ENCODE measurements around the gene ADAMTS14.

Gene ADAMTS14

DNA sequence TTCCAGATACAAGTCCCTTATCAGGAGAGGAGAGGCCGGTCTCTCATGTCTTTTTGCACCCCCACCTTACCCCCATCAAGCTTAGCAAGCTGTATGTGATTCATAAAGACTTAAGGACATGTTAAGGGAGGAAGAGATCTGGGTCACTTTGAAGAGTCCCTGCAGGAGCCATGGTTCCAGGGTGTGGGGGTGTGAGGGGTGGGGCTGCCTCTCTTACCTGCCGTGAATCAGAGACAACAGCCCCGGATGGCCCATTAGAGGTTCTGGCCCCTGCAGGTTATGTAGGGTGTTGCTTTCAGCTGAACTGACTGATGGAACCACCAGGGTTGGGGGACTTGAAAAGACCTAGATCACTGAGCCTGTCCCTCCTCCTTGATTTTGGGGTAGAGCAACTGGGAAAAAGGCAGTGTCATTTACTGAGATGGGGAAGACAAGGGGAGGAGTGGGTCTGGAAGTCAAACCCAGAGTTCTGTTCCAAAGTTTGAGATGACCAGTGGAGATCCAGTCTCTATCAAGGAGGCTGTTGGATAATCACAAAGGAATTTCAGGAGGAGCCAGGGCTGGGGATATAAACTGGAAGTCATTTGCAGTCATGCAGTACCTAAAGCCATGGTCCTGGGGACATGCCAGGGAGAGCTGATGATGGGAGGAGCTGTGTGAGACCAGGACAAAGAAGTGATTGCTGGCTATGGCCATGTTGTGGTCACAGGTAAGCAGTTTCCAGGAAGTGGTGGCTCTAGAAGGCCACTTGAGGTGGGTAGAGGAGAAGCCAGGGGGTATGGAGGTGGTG is 23.1 kb downstream of the ADAMTS14 start:
- no peak for DNase-seq

DNA sequence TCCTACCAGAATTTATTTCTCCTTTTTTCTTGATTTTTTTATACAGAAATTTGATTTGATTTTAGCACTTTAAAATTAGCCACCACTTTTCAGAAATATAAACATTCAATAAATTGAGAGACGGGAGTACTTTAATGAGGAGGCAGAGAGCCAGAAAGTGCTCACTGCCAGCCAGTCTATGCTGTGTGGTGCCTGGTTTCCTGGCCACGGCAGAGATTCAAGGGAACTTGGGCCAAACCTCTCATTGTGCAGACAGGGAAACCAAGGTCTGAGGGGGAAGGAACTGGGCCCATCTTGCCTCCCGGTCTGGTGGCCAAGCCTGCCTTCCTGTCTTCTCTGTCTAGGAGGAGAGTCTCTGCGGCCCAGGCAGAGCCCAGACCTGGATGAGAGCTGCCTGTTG is 25.9 kb downstream of the ADAMTS14 start:
- no peak for DNase-seq

GRCh38 chr10:70699063-70699658 is 26.9 kb downstream of the ADAMTS14 start:
- DNase-seq = no peak

DNA sequence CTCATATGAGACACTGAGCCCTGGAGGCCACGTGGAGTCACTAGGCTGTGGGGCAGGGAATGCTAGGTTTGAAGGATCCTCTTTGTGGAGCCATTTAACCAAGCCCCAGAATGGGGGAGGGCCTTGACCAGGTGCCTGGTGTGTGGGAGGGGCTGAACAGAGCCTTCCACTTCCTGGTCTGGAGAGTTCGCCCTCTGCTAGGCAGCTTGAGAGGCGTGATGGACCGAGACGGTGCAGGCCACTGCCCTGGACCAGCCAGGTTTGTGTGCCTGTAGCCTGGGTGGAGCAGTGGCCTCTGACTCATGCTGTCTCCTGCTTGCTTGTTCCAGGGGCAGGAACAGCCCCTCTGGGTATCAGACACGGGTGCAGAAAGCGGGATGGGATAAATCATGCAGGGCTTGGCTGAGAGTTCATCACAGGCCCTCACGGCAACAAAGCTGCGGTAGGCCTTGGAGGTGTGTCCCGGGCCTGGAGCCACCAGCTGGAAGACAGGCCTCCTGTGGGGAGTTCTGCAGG is 27.4 kb downstream of the ADAMTS14 start:
- no peak for DNase-seq

DNA sequence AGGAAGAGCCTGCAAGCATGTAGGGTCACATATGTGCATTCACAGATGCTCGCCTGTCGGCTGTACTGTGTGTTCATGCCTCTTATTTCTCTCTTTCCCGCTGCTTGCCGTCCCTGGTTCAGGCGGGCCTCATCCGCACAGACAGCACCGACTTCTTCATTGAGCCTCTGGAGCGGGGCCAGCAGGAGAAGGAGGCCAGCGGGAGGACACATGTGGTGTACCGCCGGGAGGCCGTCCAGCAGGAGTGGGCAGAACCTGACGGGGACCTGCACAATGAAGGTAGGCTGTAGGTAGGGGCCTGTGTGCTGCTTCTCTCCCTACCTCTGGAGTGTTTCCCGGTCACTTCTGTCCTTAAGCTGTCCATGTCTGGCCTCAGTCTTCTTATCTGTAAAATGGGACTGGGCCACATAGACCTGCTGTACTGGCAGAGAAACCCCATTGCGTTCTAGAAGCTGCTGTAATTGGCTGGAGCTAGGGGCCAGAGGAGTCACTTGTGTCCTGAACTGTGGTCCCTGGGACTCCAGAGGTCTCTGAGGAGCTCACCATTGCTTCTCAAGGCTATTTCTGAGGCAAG is 30.0 kb downstream of the ADAMTS14 start:
- DNase-seq = no peak

- no peak for DNase-seq
Observed at GRCh38 chr10:70704211-70704610, 31.9 kb downstream of the ADAMTS14 start.

GRCh38 chr10:70705121-70705861 is 33.0 kb downstream of the ADAMTS14 start:
- DNase-seq = no peak

GRCh38 chr10:70711177-70711576 is 38.9 kb downstream of the ADAMTS14 start:
- no peak for DNase-seq

DNA sequence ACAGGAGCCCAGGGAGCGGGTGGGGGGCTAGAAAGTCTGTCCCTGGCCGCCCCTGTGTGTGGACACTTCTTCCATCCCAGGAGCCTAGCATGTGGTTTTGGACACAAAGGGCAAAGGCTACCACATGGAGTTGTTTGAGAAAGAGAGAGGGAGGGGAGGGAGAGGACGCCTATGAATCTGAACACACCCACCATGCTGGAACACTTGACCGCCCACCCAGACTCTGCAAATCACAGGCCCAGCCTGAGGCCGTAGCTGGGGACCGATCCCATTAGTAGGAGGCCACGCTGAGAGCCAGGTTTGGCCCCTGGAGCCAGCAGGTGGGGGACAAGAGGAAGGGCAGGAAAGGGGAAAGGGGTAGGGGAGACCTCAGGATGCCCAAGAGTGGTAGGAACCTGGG is 39.6 kb downstream of the ADAMTS14 start:
- DNase-seq = no peak

DNA sequence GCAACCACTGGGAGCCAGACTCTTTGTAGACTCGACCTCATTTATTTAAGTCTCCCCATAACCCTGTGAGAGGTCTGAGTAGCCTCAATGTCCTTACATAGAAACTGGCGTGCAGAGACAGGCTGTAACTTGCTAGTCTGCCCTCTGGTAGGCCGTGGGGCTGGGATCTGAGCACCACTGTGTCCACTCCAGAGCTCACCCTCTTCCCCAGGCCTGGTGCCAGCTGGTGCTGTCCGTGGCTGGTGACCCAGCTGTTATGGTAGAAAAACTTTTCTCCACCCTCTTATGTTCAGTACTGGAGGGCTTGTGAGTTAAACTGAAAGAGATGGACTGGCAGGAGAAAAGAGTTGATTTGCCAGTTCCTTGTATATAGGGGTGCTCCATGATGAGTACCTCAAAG is 41.9 kb downstream of the ADAMTS14 start:
- no peak for DNase-seq

DNA sequence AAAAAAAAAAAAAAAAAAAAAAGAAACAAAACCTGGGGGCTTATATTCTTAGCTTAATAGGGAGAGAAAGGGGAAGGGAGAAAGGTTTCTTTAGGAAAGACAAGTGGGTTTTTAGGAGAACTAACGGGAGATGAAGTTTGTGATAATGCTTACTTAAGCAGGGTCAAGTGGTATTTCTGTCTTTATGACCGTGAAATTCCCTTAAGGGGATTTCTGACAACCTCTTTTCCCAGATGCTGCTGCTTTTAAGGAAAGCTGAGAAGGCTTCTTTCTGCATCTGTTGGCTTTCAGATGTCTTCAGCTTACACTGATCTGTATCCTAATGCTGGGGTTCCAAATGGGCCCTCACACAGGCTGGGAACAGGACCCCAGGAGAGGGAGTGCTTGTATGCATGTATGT is 42.6 kb downstream of the ADAMTS14 start:
- no peak for DNase-seq

GRCh38 chr10:70715853-70716795 is 43.8 kb downstream of the ADAMTS14 start:
- no peak for DNase-seq

GRCh38 chr10:70722820-70723424 is 50.6 kb downstream of the ADAMTS14 start:
- DNase-seq = no peak

- DNase-seq = no peak
Observed at GRCh38 chr10:70723771-70724170, 51.5 kb downstream of the ADAMTS14 start.

- no peak for DNase-seq
Observed at GRCh38 chr10:70726909-70727495, 54.7 kb downstream of the ADAMTS14 start.

- no peak for DNase-seq
Observed at GRCh38 chr10:70728328-70728727, 56.0 kb downstream of the ADAMTS14 start.

DNA sequence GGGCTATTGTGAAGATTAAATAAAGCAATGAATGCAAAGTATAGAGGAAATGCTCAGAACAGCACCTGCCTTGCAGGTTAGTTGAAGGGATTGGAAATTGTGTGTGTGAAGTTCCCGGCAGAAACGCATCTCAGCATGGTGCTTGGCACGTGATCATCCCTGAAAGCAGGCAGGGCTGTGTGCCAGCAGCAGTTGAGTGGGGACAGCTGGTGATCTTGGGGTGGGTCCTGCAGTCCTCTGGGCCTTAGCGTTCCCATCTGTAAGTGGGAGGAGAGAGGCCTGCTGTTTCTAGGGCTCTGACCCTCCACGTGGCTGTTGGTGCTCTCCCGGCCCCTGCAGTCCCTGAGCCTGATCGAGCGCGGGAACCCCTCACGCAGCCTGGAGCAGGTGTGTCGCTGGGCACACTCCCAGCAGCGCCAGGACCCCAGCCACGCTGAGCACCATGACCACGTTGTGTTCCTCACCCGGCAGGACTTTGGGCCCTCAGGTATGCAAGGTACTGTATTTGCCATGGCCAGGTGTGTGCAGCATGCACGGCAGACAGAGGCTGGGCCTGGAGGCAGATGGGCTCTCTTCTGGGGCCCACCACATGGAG is 57.6 kb downstream of the ADAMTS14 start:
- no peak for DNase-seq

GRCh38 chr10:70730955-70731354 is 58.6 kb downstream of the ADAMTS14 start:
- DNase-seq = no peak

GRCh38 chr10:70732569-70732968 is 60.3 kb downstream of the ADAMTS14 start:
- no peak for DNase-seq

DNA sequence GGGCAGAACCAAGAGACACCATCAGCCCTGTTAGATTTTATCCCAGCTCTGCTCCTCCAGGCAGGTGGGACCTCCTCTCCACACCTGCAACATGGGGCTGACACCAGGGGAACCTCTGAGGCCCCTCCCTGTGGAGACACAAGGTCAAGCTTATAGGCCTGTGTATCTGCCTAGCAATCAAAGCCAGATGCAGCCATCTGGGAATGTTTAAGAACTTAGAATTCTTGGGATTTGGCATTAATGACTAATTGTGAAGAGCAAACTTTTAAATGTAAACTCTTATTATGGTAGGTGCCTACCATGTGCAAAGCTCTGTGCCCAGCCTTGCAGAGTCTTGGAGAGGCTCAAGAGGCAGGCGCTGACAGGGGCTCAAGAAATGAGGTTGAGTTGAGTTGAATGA is 60.7 kb downstream of the ADAMTS14 start:
- DNase-seq = no peak

DNA sequence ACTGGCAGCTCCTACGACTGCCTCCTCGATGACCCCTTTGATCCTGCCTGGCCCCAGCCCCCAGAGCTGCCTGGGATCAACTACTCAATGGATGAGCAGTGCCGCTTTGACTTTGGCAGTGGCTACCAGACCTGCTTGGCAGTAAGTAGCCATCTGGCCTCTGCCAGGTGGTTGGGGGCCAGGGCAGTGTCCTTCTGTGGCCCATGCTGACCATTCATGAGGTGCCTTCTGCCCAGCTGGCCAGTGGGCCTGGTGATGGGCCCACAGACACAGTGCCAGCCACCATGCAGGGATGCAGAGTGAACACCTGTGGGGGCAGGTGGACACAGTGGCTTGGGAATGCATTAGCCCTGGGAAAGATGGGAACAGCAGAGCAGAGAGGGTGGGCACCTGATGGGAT is 62.9 kb downstream of the ADAMTS14 start:
- no peak for DNase-seq
